H1 (cell line): ENCODE data around the gene RAD51B. TPM values are rescaled to one million over a fixed set of nuclear protein-coding genes. Genes with fewer than 3 reads are reported as not detected.

Source experiments
- polyA plus RNA-seq, 7 experiments: library from polyadenylated mRNA; depleted of rRNA in 3 of 7; stranded (reverse) in 5 of 7; unstranded in 2 of 7; fragments of >200 nt in 5 of 7; fragments of 200-250 nt in 2 of 7; gene quantifications; 1 replicate in 5 of 7; 2 replicates in 1 of 7; 4 replicates in 1 of 7; pipeline versions ENCODE4 v1.2.1 to v1.2.3, GENCODE V29; 2011 to 2013; ENCODE audit warnings: missing spikeins in 2 of 7, mixed read lengths in 2 of 7
- small RNA-seq: library from polyadenylated mRNA; stranded (forward); fragments of <200 nt; extraction: miRNeasy Mini kit (QIAGEN cat#:217004); gene quantifications from one replicate; pipeline ENCODE3, GENCODE V24; 2013; ENCODE audit not compliant: insufficient read depth
- total RNA-seq: library from RNA; stranded (reverse); fragmentation: NEBNext Ultra II Directional; extraction: Animal tissue kit (Norgen Biotek cat#: 25700); gene quantifications from 2 replicates; pipeline ENCODE4 v1.2.1, GENCODE V29; 2021

Gene RAD51B
- total and polyA plus RNA-seq, 2 of the 8 experiments (the other 6 are each of a cell fraction or from before 2014, with no cell fraction given): 3.9 to 14.9 TPM

Small RNA genes lying within 50 kb of the gene (small RNA-seq; reads per million reads assigned to genes)
- gene RN7SL108P: not detected
- not detected for gene RN7SL706P
- gene RNU6-921P: not detected

Other genes starting within 250 kb of the RAD51B start
- gene PIGH, start 219.5 kb upstream of the RAD51B start, total RNA-seq: 6.2 and 7.2 TPM in 2 replicates
- gene PIGH, start 219.5 kb upstream of the RAD51B start, polyA plus RNA-seq (2011; rRNA removed): 8.6 and 10.0 TPM in 2 replicates
- 49.0 and 49.9 TPM in 2 replicates for gene ARG2, start 199.9 kb upstream of the RAD51B start, total RNA-seq
- 52.8 and 59.1 TPM in 2 replicates for gene ARG2, start 199.9 kb upstream of the RAD51B start, polyA plus RNA-seq (2011; rRNA removed)
- gene VTI1B, start 145.1 kb upstream of the RAD51B start, total RNA-seq: 98.7 and 104 TPM in 2 replicates
- 17.2 and 28.1 TPM in 2 replicates for gene VTI1B, start 145.1 kb upstream of the RAD51B start, polyA plus RNA-seq (2011; rRNA removed)
- gene RDH11, start 124.0 kb upstream of the RAD51B start, total RNA-seq: 104 and 112 TPM in 2 replicates
- 70.6 and 117 TPM in 2 replicates for gene RDH11, start 124.0 kb upstream of the RAD51B start, polyA plus RNA-seq (2011; rRNA removed)
- gene RDH12, start 117.9 kb upstream of the RAD51B start, total RNA-seq: 1.1 and 1.2 TPM in 2 replicates
- 1.3 and 1.5 TPM in 2 replicates for gene RDH12, start 117.9 kb upstream of the RAD51B start, polyA plus RNA-seq (2011; rRNA removed)
- gene ZFYVE26, start 3.2 kb upstream of the RAD51B start, total RNA-seq: 23.3 and 26.5 TPM in 2 replicates
- 12.6 and 13.0 TPM in 2 replicates for gene ZFYVE26, start 3.2 kb upstream of the RAD51B start, polyA plus RNA-seq (2011; rRNA removed)